Gastroesophageal sphincter (tissue), 3 donors: Measurements from ENCODE around the gene IGF2BP1.

Experiments
- CTCF ChIP-seq, 4 experiments: fragments of 200-600 bp in 2 of 4; fragments of 450-650 bp in 2 of 4; sonication (generic) in 1 of 4; IDR thresholded peaks; one replicate each; pipeline ENCODE4 v1.5.1; 2017 to 2019; ENCODE audit warnings: antibody characterized with exemption in 4 of 4, mild to moderate bottlenecking in 2 of 4, moderate library complexity in 2 of 4
- EP300 ChIP-seq: sonication (generic); formaldehyde crosslinking; IDR thresholded peaks from one replicate; pipeline ENCODE4 v1.6.1; 2017; ENCODE audit warnings: antibody characterized with exemption, mild to moderate bottlenecking
- POLR2A ChIP-seq, 2 donors: fragments of 450-650 bp; IDR thresholded peaks; one replicate each; pipeline ENCODE4 v1.6.1; 2017; ENCODE audit warnings: antibody characterized with exemption in 2 of 2, mild to moderate bottlenecking in 2 of 2, moderate library complexity in 1 of 2
- POLR2AphosphoS5 ChIP-seq: sonication (generic); formaldehyde crosslinking; IDR thresholded peaks from one replicate; pipeline ENCODE4 v1.6.1; 2017; ENCODE audit warnings: antibody characterized with exemption

GRCh38 chr17:49020609-49021008 is 23.4 kb downstream of the IGF2BP1 start:
- TF ChIP-seq POLR2AphosphoS5 (no peak), CTCF (IDR thresholded peaks at IDR 0.05) (no peak), POLR2A (IDR thresholded peaks at IDR 0.05) (no peak), EP300 (no peak)
